ENCODE results near the gene ZBTB7C. TPM values are rescaled to one million over a fixed set of nuclear protein-coding genes. Genes with fewer than 3 reads are reported as not detected.

The ZBTB7C gene
- total RNA-seq, 1 experiment from 2014 or later = 0.33 TPM

GRCh38 chr18:48138660-48139430 lies 270.3 kb downstream of the ZBTB7C start:
- H3K27me3 Mint-ChIP-seq (ENCODE audit: low read depth) = peaks cover 71% of the 10 kb centered on the region
- peaks cover 24% of the 10 kb centered on the region; the same call in 1 of the 2 replicates for H3K27me3 ChIP-seq (ENCODE audit: insufficient read depth, low read length)
- H3K27ac Mint-ChIP-seq = no peak overlapping the region

More at GRCh38 chr18:48138660-48139430, 270.3 kb downstream of the ZBTB7C start:
- H4K91ac ChIP-seq (ENCODE audit: insufficient read length, low read depth, low read length) = no peak overlapping the region
- no peak overlapping the region for H4K8ac ChIP-seq (replicated peaks; ENCODE audit: insufficient read length, low read depth, low read length)
- H3K79me1 ChIP-seq (ENCODE audit: insufficient read depth, low read depth, low read length, poor library complexity, severe bottlenecking) = no peaks in the 10 kb centered on the region
- H3K9ac ChIP-seq (ENCODE audit: extremely low read depth, insufficient read length, low read length) = no peak overlapping the region
- H2AFZ ChIP-seq (ENCODE audit: low read length) = no peak overlapping the region
- Mint-ChIP-seq H3K4me3 (no peak overlapping the region), H3K4me1 (peaks cover 36 to 59% of the 10 kb centered on the region in 2 experiments), H3K9me3 (no peaks in the 10 kb centered on the region; a peak in 1 of 5 replicates), H3K36me3 (ENCODE audit: insufficient read depth in 1 of 3, low read depth in 3 of 3) (no peaks in the 10 kb centered on the region)
- WGBS (ENCODE audit: extremely low coverage, insufficient read length, low lambda C conversion rate) = no CpG with 5 or more reads among the region's 7 CpGs
- no peak overlapping the region for H2BK15ac ChIP-seq (ENCODE audit: low read depth, low read length)
- no peak overlapping the region for H3T11ph ChIP-seq (ENCODE audit: low read length)
- no peak overlapping the region for H2BK20ac ChIP-seq (ENCODE audit: low read depth, low read length, poor library complexity, severe bottlenecking)
- H4K20me1 ChIP-seq (ENCODE audit: control insufficient read depth, insufficient read depth, insufficient read length) = no peaks in the 10 kb centered on the region
- no peak overlapping the region for H2AK5ac ChIP-seq (ENCODE audit: insufficient read length, low read length)
- H3K18ac ChIP-seq (ENCODE audit: insufficient read length, low read depth, low read length) = no peak overlapping the region
- peaks cover 9% of the 10 kb centered on the region; the same call in 1 of the 2 replicates for H3K4me1 ChIP-seq (ENCODE audit: insufficient read depth, low read length)
- no peak overlapping the region for H2BK120ac ChIP-seq (ENCODE audit: low read depth, low read length, poor library complexity, severe bottlenecking)
- no peak overlapping the region for H4K5ac ChIP-seq (ENCODE audit: insufficient read length, low read depth, low read length)
- peaks cover 9% of the 10 kb centered on the region for H3K23me2 ChIP-seq (ENCODE audit: insufficient read length, low read depth, low read length, poor library complexity, severe bottlenecking)
- H2BK12ac ChIP-seq (ENCODE audit: insufficient read length, low read depth, low read length) = no peak overlapping the region
- no peak overlapping the region for H3K56ac ChIP-seq (ENCODE audit: insufficient read length, low read depth, low read length)
- no peak for DNase-seq
- H2BK5ac ChIP-seq (ENCODE audit: insufficient read length, low read length) = no peak overlapping the region
- H3K4ac ChIP-seq (ENCODE audit: low read depth, low read length) = no peak overlapping the region
- no peak overlapping the region; the same call in 1 of the 2 replicates for H3K14ac ChIP-seq (ENCODE audit: insufficient read depth, low read length)
- TF ChIP-seq CTCF (conservative IDR thresholded peaks at IDR 0.05) = no peak
- no peak overlapping the region for H3K27ac ChIP-seq (ENCODE audit: insufficient read length, low read depth, low read length)
- H3K23ac ChIP-seq (ENCODE audit: insufficient read length, low read depth, low read length) = no peak overlapping the region
- no peaks in the 10 kb centered on the region for H3K79me2 ChIP-seq (ENCODE audit: insufficient read depth, low read length)
- H3K9me3 ChIP-seq (ENCODE audit: control insufficient read depth, low read depth, low read length) = no peaks in the 10 kb centered on the region
- H3K4me2 ChIP-seq (ENCODE audit: insufficient read depth, insufficient read length, low read length) = no peak overlapping the region

Measured in H9 (cell line).